CD4-positive, alpha-beta T cell treated with Interferon alpha-2 for 1 hour (primary cell): ENCODE results near the gene SH3PXD2A.
"Not testable (repeated sequence)": the region's sequence is repeated elsewhere in the genome, so short reads cannot be mapped to it uniquely, and the experiment has no call there.

Experiments
- DNase-seq, 2 donors: peaks; one replicate each; pipeline ENCODE4 v3.0.0-alpha.2; 2020 to 2022

SH3PXD2A gene

GRCh38 chr10:103616705-103617601 is 238.4 kb downstream of the SH3PXD2A start:
- no peak for DNase-seq

GRCh38 chr10:103614306-103615158 is 240.8 kb downstream of the SH3PXD2A start:
- DNase-seq = no peak

- DNase-seq = no peak
Observed at GRCh38 chr10:103613616-103614015, 241.8 kb downstream of the SH3PXD2A start.

GRCh38 chr10:103612462-103613365 is 242.7 kb downstream of the SH3PXD2A start:
- no peak for DNase-seq

GRCh38 chr10:103610921-103611511 is 244.4 kb downstream of the SH3PXD2A start:
- no peak for DNase-seq

GRCh38 chr10:103610083-103610472 is 245.3 kb downstream of the SH3PXD2A start:
- no peak for DNase-seq

- no peak for DNase-seq
Observed at GRCh38 chr10:103609231-103610082, 245.9 kb downstream of the SH3PXD2A start.

- not testable (repeated sequence) for DNase-seq
Observed at GRCh38 chr10:103608056-103608455, 247.3 kb downstream of the SH3PXD2A start.

GRCh38 chr10:103607051-103607450 is 248.3 kb downstream of the SH3PXD2A start:
- not testable (repeated sequence) for DNase-seq

- not testable (repeated sequence) for DNase-seq
Observed at GRCh38 chr10:103606097-103606438, 249.3 kb downstream of the SH3PXD2A start.

GRCh38 chr10:103605359-103606096 is 249.8 kb downstream of the SH3PXD2A start:
- DNase-seq = peak; percentile 26 to 58

- no peak for DNase-seq
Observed at GRCh38 chr10:103603382-103603781, 252.0 kb downstream of the SH3PXD2A start.

- DNase-seq = no peak
Observed at GRCh38 chr10:103602852-103603155, 252.6 kb downstream of the SH3PXD2A start.

- no peak for DNase-seq
Observed at GRCh38 chr10:103602028-103602851, 253.1 kb downstream of the SH3PXD2A start.

- DNase-seq = no peak
Observed at GRCh38 chr10:103600956-103601569, 254.3 kb downstream of the SH3PXD2A start.

GRCh38 chr10:103600325-103600724 is 255.1 kb downstream of the SH3PXD2A start:
- no peak for DNase-seq

- DNase-seq = no peak
Observed at GRCh38 chr10:103599907-103600306, 255.5 kb downstream of the SH3PXD2A start.

GRCh38 chr10:103599211-103599610 is 256.2 kb downstream of the SH3PXD2A start:
- DNase-seq = no peak

GRCh38 chr10:103598654-103599115 is 256.7 kb downstream of the SH3PXD2A start:
- no peak for DNase-seq
